ENCODE data around the gene SLC2A1. TPM values are rescaled to one million over a fixed set of nuclear protein-coding genes. Genes with fewer than 3 reads are reported as not detected.

Gene SLC2A1
- total RNA-seq, 1 donor = 49.7 TPM

DNA sequence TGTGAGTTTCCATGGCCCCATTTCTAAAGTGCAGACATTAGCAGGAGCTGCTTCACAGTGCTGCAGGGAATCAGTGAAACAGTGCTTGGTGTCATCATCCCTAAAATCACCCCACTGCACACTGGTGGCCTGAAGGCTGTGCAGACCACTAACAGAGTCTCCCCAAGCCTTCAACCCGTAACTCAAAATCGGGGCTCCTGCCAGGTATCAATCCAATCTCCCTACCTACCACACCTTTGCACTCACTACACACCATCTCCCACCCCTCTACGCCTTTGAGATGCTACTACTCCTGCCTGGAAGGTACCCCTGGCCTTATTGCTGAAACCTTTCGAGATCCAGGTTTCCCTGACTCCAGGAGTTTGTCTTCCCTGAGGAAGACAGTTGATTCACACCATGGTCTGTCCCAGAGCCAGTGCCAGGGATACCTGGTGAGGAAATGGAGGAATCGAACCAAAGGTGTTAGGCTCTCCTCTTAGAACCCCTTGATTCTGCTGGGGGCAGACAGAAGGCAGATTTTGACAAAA lies 25.5 kb downstream of the SLC2A1 start:
- Histone ChIP-seq H3K4me3 (ENCODE audit: low read length) (no peak overlapping the region), H3K9me3 (ENCODE audit: low read depth, low read length) (no peaks in the 10 kb centered on the region), H3K27me3 (ENCODE audit: insufficient read depth, low read length) (no peaks in the 10 kb centered on the region), H3K4me1 (ENCODE audit: insufficient read depth, low read length) (peaks cover 86% of the 10 kb centered on the region)

DNA sequence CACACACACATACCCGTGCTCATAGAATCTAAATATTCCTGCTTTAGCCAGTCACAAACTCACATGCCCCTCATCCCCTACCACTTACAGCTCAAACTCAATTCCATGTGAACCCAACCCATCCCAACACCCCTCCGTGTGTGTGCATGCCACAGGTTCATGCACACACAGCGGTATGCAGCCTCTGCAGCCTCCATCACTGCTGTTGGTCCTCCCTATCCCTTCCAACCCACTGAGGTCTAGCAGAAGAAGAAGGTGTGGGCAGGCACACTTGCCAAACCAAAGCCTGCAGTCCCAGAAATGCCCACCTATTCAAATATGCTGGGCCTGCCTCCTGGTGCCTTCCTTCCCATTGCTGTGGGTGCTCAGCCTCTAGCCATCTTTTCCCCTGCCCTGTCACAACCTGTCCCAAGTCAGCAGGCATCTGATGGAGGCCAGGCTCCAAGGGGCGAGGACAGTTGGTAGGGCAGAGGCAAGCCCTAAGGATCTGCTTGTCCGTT lies 26.2 kb downstream of the SLC2A1 start:
- H3K9me3 ChIP-seq (ENCODE audit: low read depth, low read length) = no peaks in the 10 kb centered on the region
- H3K4me3 ChIP-seq (ENCODE audit: low read length) = no peak overlapping the region
- H3K4me1 ChIP-seq (ENCODE audit: insufficient read depth, low read length) = peaks cover 80% of the 10 kb centered on the region
- H3K27me3 ChIP-seq (ENCODE audit: insufficient read depth, low read length) = no peaks in the 10 kb centered on the region

DNA sequence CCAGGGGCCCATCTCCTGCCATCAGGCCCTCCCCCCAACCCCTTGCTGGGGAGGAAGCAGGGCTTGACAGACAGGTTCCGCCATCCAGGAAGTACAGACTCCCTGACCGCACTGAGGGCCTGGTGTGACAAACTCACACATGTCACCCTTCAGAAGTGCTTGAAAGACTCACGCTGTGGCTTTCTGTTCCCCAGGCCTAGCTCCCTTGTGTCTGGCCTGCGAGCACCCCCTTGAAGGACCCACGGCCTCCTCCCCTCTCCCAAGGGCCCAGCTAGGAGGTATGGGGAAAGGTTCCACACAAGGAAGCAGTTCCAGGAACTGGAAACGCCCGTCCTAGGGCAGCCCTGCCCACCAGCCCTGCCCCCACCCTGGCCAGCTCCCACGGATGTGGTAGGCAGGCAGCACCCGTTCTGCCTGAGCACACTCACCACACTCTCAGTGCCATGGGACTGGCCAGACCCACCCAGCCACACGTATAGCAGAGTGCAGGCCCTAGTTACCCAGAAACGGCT lies 26.7 kb downstream of the SLC2A1 start:
- Histone ChIP-seq H3K9me3 (ENCODE audit: low read depth, low read length) (no peaks in the 10 kb centered on the region), H3K4me1 (ENCODE audit: insufficient read depth, low read length) (peaks cover 74% of the 10 kb centered on the region), H3K27me3 (ENCODE audit: insufficient read depth, low read length) (no peaks in the 10 kb centered on the region), H3K4me3 (ENCODE audit: low read length) (no peak overlapping the region)

DNA sequence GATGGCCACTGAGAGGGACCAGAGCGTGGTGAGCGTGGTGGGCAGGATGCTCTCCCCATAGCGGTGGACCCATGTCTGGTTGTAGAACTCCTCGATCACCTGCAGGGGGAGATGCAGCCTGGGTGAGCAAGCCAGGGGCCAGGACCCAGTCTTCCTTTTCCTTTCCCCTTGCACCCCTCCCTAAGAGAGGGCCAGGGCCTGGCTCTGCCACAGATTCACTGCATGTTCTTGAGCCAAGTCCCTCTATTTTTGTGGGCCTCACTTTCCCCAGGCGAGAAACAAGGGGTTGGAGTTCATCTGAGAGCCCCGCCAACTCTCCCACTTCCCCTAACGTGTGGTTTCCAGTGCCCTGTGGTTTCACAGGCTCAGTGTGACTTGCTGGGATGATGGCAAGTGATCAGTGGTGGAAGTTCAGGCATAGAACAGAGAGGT lies 27.5 kb downstream of the SLC2A1 start:
- H3K4me3 ChIP-seq (ENCODE audit: low read length) = no peak overlapping the region
- no peaks in the 10 kb centered on the region for H3K27me3 ChIP-seq (ENCODE audit: insufficient read depth, low read length)
- no peaks in the 10 kb centered on the region for H3K9me3 ChIP-seq (ENCODE audit: low read depth, low read length)
- H3K4me1 ChIP-seq (ENCODE audit: insufficient read depth, low read length) = peaks cover 66% of the 10 kb centered on the region

DNA sequence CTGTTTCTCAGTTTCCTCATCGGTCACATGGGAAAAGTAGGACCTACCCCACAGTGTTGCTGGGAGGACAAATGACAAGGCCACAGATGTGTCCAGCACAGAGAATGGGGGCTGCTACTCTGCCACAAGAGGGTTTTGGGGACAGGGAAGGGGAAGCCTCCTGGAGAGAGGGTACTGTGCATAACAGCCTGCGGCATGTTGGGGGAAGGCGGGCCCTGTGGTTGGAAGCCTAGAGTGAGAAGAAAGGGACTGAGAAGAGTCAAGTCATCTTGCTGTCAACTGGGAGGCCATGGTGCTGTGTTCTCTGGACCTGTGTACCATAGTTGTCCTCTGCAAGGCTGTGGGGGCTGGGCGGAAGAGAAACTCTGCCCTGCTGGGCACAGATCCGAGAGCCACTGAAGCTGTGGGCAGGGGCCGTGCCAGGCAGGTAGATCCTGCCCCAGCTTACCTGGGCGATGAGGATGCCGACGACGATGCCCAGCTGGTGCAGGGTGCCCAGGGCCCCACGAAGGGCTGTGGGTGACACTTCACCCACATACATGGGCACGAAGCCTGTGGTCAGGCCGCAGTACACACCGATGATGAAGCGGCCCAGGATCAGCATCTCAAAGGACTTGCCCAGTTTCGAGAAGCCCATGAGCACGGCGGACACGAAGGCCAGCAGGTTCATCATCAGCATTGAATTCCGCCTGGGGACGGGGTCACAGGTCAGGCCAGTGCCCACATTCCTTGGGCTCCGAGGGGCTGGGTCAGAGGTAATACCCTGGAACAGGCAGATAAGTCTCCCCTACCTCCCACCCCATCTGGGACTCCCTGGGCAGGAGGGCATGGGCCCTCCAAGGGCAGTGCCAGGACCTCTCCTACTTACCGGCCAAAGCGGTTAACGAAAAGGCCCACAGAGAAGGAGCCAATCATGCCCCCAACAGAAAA lies 28.2 kb downstream of the SLC2A1 start:
- Histone ChIP-seq H3K27me3 (ENCODE audit: insufficient read depth, low read length) (no peaks in the 10 kb centered on the region), H3K4me3 (ENCODE audit: low read length) (no peak overlapping the region), H3K4me1 (ENCODE audit: insufficient read depth, low read length) (peaks cover 60% of the 10 kb centered on the region), H3K9me3 (ENCODE audit: low read depth, low read length) (no peaks in the 10 kb centered on the region)

DNA sequence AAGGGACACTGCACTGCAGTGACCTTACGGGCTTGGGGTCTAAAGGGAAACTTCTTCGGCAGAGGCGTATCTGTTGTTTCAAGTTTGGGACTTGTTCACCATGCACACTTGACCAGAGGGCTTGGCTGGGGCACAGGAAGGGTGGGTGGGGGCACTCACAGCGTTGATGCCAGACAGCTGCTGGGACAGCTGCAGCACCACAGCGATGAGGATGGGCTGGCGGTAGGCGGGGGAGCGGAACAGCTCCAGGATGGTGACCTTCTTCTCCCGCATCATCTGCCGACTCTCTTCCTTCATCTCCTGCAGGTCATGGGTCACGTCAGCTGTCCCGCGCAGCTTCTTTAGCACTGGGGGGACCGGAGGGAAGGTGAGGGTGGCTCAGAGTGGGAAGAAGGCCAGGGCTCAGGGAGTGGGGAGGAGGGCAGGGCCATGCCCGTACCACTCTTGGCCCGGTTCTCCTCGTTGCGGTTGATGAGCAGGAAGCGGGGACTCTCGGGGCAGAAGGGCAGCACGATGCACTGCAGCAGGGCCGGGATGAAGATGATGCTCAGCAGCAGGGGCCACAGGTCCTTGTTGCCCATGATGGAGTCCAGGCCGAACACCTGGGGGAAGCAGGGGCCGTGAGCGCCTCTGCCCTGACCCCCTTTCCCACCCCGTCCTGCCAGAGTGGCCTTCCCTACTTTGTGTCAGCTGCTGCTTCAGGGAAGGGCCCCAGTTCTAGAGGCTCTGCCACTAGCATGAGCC lies 29.1 kb downstream of the SLC2A1 start:
- H3K27me3 ChIP-seq (ENCODE audit: insufficient read depth, low read length) = no peaks in the 10 kb centered on the region
- peaks cover 58% of the 10 kb centered on the region for H3K4me1 ChIP-seq (ENCODE audit: insufficient read depth, low read length)
- no peak overlapping the region for H3K4me3 ChIP-seq (ENCODE audit: low read length)
- no peaks in the 10 kb centered on the region for H3K9me3 ChIP-seq (ENCODE audit: low read depth, low read length)

DNA sequence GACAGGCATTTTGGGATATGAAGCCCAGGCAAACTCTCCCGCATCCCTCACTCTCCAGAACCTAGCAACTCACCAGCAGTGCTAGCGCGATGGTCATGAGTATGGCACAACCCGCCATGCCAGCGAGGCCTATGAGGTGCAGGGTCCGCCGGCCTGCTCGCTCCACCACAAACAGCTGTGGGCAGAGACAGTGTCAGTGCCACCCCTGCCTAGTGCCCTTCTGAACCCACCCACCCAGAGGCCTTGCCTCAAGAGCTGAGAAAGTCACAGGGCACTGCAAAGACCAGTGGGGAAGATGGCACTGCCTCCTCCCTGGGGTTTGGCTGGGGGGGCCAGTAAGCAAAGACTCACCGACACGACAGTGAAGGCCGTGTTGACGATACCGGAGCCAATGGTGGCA lies 29.8 kb downstream of the SLC2A1 start:
- peaks cover 51% of the 10 kb centered on the region for H3K4me1 ChIP-seq (ENCODE audit: insufficient read depth, low read length)

DNA sequence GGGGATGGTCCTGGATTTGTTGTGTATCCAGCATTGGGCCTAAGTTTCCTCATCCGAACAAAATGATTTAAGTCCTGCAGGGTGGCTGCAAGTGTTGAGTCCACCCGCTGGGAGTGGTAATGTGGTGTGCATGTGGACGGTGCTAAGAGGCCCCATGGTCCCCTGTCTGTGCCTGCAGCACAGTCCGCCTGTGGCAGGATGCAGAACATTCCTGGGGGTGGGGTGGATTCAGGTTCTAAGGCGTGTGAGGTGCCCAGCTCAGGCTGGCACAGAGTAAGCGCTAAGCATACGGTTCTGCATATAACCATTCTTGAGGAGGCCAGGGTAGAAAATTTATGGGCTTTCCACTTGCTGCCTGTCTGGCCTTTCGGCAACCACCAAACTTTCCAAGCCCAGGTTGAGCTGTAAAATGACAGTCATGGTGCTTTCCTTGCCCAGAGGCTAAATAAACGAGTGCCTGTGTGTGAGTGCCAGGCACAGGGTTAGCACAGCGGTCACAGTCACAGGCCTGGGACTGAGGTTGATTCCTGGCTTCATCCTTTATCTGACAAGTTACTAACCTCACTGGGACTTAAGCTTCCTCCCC lies 30.7 kb downstream of the SLC2A1 start:
- Histone ChIP-seq H3K4me1 (ENCODE audit: insufficient read depth, low read length) (peaks cover 48% of the 10 kb centered on the region), H3K4me3 (ENCODE audit: low read length) (no peak overlapping the region), H3K9me3 (ENCODE audit: low read depth, low read length) (no peaks in the 10 kb centered on the region), H3K27me3 (ENCODE audit: insufficient read depth, low read length) (no peaks in the 10 kb centered on the region)

More for the DNA sequence above, 29.8 kb downstream of the SLC2A1 start:
- Histone ChIP-seq H3K9me3 (ENCODE audit: low read depth, low read length) (no peaks in the 10 kb centered on the region), H3K27me3 (ENCODE audit: insufficient read depth, low read length) (no peaks in the 10 kb centered on the region), H3K4me3 (ENCODE audit: low read length) (no peak overlapping the region)

DNA sequence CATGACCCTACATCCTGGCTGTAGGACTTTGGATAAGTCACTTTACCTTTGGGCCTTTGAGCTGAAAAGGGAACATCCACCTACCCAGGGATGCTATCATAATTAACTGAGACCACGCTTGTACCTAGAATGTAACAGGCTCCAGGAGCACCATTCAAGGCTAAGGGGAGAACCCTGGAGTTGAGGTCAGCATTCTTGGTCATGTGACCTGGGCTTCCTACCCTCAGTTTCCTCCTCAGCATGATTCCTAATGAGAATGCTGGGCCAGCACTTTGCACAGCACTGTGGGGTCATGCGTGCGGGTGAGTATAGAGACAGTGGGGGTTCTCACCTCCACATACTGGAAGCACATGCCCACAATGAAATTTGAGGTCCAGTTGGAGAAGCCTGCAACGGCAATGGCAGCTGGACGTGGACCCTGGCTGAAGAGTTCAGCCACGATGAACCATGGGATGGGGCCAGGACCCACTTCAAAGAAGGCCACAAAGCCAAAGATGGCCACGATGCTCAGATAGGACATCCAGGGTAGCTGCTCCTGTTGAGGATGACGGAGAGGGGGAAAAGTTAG lies 31.3 kb downstream of the SLC2A1 start:
- Histone ChIP-seq H3K9me3 (ENCODE audit: low read depth, low read length) (no peaks in the 10 kb centered on the region), H3K27me3 (ENCODE audit: insufficient read depth, low read length) (no peaks in the 10 kb centered on the region), H3K4me3 (ENCODE audit: low read length) (no peak overlapping the region), H3K4me1 (ENCODE audit: insufficient read depth, low read length) (peaks cover 45% of the 10 kb centered on the region)

DNA sequence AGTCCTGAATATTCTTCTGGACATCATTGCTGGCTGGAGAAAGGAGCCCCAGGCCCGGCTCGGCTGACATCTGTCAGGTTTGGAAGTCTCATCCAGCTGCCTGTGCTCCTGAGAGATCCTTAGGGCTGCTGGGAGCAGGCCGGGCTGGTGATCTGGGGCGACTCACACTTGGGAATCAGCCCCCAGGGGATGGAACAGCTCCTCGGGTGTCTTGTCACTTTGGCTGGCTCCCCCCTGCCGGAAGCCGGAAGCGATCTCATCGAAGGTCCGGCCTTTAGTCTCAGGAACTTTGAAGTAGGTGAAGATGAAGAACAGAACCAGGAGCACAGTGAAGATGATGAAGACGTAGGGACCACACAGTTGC lies 31.8 kb downstream of the SLC2A1 start:
- no peaks in the 10 kb centered on the region for H3K9me3 ChIP-seq (ENCODE audit: low read depth, low read length)
- no peak overlapping the region for H3K4me3 ChIP-seq (ENCODE audit: low read length)
- peaks cover 40% of the 10 kb centered on the region for H3K4me1 ChIP-seq (ENCODE audit: insufficient read depth, low read length)
- H3K27me3 ChIP-seq (ENCODE audit: insufficient read depth, low read length) = no peaks in the 10 kb centered on the region

DNA sequence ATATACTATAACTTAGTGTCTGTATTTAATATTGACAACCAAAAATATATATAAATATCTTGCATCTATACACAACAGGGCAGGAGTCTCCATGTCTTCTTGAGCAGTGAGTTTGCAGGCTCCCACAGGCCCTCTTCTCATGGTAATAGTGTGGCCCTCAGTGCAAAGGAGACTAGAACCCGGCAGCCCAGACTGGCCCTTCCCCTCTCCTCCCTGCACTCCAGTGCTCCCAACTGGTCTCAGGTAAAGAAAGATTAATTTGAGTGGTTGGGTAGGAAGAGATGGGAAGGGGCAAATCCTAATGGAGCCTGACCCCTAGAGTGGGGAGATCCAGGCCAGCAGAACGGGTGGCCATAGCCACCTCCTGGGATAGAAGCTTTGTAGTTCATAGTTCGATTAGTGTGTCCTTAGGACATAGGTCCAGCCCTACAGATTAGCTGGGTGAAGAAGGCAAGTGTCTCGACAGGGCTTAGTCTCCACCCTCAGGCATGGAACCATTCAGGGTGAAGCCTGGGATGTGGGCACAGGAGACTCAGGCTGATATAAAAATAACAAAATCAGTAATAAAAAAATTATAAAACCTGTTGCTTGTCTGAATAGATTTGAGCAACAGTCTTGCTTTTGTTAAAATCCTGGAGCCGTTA lies 32.3 kb downstream of the SLC2A1 start:
- Histone ChIP-seq H3K9me3 (ENCODE audit: low read depth, low read length) (no peaks in the 10 kb centered on the region), H3K4me3 (ENCODE audit: low read length) (no peak overlapping the region), H3K4me1 (ENCODE audit: insufficient read depth, low read length) (peaks cover 35% of the 10 kb centered on the region), H3K27me3 (ENCODE audit: insufficient read depth, low read length) (no peaks in the 10 kb centered on the region)

DNA sequence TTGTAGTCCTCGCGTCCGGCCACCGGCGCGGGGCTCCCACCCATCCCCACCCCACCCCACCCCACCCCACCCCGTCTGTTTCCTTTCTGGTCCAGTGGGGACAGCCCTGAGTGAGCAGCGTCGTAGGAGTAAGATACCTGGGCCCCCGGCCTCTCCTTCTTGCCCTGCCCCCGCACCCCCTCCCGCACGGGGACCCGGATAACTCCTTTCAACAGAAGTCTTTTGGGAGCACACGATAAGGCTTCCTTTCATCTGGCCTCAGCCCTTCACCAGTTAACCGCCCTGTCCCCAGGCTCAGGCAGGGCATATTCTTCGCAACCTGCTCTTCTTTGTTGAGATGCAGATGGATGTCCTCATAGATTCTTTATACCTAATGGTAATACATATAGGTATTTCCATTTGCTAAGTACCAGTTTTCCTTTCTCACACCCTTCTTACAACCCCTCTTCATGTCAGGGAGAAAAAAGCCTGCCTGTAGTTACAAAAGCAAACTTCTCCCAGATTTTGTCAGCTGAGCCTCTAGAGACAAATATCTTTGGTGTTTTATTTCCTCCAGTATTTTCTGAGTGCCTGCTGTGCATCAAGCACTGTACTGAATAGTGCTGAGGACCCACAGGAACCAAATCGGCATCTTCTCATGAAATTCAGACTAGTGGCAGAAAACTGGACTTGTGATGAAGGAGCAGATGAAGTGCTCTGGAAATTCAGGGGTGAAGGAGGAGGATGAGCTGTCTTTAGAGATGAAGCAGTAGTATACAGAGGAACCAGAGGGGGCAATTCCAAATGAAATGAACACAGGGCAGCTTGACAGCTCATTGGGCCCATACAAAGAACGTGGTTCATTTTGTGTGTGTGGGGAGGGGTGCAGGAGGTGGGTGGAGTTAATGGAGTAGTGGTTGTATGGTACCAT lies 33.6 kb downstream of the SLC2A1 start:
- H3K27me3 ChIP-seq (ENCODE audit: insufficient read depth, low read length) = no peaks in the 10 kb centered on the region
- H3K4me1 ChIP-seq (ENCODE audit: insufficient read depth, low read length) = peaks cover 23% of the 10 kb centered on the region
- peak overlapping the region; percentile 76 for H3K4me3 ChIP-seq (ENCODE audit: low read length)
- no peaks in the 10 kb centered on the region for H3K9me3 ChIP-seq (ENCODE audit: low read depth, low read length)

DNA sequence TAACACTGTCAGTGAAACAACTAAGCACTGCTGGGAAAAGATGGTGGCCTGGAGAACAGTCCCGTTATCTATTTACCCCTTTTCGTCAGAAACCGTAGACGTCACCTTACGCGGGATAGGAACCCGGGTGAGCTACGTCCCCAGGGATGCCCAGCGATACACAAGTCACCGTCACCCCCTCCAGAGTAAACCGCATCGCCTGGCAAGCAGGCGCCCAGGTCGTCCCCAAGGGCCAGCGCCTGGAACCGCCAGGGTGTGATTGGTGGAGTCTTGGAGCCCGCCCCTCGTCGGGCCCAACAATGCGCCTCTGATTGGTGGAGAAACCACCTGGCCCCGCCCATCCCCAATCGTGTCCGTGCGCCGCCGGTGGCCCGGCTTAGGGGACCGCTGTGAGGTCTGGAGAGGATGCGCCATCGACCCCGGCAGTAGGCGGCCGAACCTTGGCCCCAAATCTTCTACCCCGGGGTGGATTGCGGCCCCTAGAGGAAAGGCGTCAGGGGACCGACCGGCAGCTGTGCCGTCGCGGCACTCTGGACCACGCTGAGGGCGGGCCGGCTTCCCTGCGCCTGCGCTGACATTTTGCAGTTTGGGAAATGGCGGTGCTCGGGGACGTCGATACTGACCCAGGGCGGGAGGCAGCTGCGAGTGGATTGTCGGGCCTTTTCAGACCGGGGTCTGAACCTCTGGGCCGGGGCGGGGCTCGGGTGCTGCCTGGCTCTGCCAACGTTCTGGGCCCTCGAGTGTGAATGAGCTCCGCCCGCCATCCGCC lies 34.4 kb downstream of the SLC2A1 start:
- Histone ChIP-seq H3K4me1 (ENCODE audit: insufficient read depth, low read length) (peaks cover 17% of the 10 kb centered on the region), H3K27me3 (ENCODE audit: insufficient read depth, low read length) (no peaks in the 10 kb centered on the region), H3K9me3 (ENCODE audit: low read depth, low read length) (no peaks in the 10 kb centered on the region), H3K4me3 (ENCODE audit: low read length) (peak overlapping the region; percentile 76)

Measured in mononuclear cell (primary cell).